GM10248 (cell line): ENCODE data around the gene NFIA.

Experiments used
- CTCF ChIA-PET: fragments of 300-600 bp; sonication (Branson Sonifier 250); formaldehyde crosslinking; extraction: SDS; loops from one replicate; lab custom pipeline; 2021; ENCODE audit warnings: antibody characterized with exemption; lab: Yijun Ruan, JAX
- POLR2A ChIA-PET: fragments of 350-650 bp; sonication (Branson Sonifier 250); formaldehyde crosslinking; extraction: SDS; loops from one replicate; lab custom pipeline; 2020; ENCODE audit warnings: antibody characterized with exemption; lab: Yijun Ruan, JAX
- DNase-seq: peaks from one replicate; pipeline ENCODE4 v3.0.0; 2012; ENCODE audit errors: extremely low spot score
- TF ChIP-seq, protein P1 (sequence below): IDR thresholded peaks from 2 replicates; pipeline ENCODE4 v1.5.1; 2012; ENCODE audit warnings: mild to moderate bottlenecking, low read depth; ENCODE audit errors: extremely low read depth, missing control alignments, control extremely low read depth

NFIA gene

GRCh38 chr1:61399199-61399598 is 316.8 kb downstream of the NFIA start:
- CTCF ChIA-PET, result interaction anchor here (1.0 kb wide), 1 partner anchor 14 kb away, joined by 3 read pairs; no protein-coding TSS in a partner anchor
- TF ChIP-seq, protein P1, sequence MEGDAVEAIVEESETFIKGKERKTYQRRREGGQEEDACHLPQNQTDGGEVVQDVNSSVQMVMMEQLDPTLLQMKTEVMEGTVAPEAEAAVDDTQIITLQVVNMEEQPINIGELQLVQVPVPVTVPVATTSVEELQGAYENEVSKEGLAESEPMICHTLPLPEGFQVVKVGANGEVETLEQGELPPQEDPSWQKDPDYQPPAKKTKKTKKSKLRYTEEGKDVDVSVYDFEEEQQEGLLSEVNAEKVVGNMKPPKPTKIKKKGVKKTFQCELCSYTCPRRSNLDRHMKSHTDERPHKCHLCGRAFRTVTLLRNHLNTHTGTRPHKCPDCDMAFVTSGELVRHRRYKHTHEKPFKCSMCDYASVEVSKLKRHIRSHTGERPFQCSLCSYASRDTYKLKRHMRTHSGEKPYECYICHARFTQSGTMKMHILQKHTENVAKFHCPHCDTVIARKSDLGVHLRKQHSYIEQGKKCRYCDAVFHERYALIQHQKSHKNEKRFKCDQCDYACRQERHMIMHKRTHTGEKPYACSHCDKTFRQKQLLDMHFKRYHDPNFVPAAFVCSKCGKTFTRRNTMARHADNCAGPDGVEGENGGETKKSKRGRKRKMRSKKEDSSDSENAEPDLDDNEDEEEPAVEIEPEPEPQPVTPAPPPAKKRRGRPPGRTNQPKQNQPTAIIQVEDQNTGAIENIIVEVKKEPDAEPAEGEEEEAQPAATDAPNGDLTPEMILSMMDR, result no peak
- POLR2A ChIA-PET, result no interaction called here
- no peak for DNase-seq

- ChIA-PET POLR2A (no interaction called here), CTCF (no interaction called here)
- DNase-seq, result no peak
- TF ChIP-seq, protein P1, result no peak
Observed at GRCh38 chr1:61400131-61400770, 317.9 kb downstream of the NFIA start.

- DNase-seq, result no peak
- ChIA-PET CTCF (no interaction called here), POLR2A (no interaction called here)
- TF ChIP-seq, protein P1, result no peak
Observed at GRCh38 chr1:61400997-61401396, 318.6 kb downstream of the NFIA start.

GRCh38 chr1:61403679-61404596 is 321.6 kb downstream of the NFIA start:
- TF ChIP-seq, protein P1, result no peak

GRCh38 chr1:61404597-61405376 is 322.4 kb downstream of the NFIA start:
- TF ChIP-seq, protein P1, result no peak
- POLR2A ChIA-PET, result no interaction called here
- DNase-seq, result no peak
- CTCF ChIA-PET, result no interaction called here

More at GRCh38 chr1:61403679-61404596, 321.6 kb downstream of the NFIA start:
- POLR2A ChIA-PET, result no interaction called here
- CTCF ChIA-PET, result no interaction called here
- DNase-seq, result no peak

DNA sequence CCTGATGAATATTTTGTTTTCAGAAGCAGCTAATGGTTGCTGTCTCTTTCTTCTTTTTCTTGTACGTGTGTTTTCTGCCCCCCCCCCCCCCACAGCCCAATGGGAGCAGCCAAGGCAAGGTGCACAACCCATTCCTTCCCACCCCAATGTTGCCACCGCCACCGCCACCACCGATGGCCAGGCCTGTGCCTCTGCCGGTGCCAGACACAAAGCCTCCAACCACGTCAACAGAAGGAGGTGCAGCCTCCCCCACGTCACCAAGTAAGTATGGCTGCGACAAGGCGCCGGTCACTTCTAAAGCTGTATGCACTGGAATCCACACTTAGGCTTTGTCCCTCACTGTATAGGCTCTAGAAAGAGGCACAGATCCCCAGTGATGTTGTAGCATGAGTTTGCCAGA is 324.1 kb downstream of the NFIA start:
- ChIA-PET POLR2A (no interaction called here), CTCF (no interaction called here)
- TF ChIP-seq, protein P1, result no peak
- DNase-seq, result no peak
